K562 (cell line): ENCODE results near the gene UNC5C.

Experiments used
- CXXC5 ChIP-seq: fragments of 250-450 bp; sonication (Bioruptor Pico); IDR thresholded peaks from 2 replicates; pipeline ENCODE4 v1.8.0; 2022; ENCODE audit warnings: inconsistent platforms, mild to moderate bottlenecking, moderate library complexity
- ETS2 ChIP-seq: IDR thresholded peaks from 2 replicates; pipeline ENCODE4 v1.6.1; 2016; ENCODE audit warnings: borderline replicate concordance, missing genetic modification characterization, mild to moderate bottlenecking, moderate library complexity, missing compliant biosample characterization; ENCODE audit not compliant: poor library complexity, severe bottlenecking
- FOXM1 ChIP-seq, 2 experiments: fragments of 450-650 bp in 1 of 2; sonication (generic) in 1 of 2; formaldehyde crosslinking in 1 of 2; IDR thresholded peaks; 2 replicates each; pipeline versions ENCODE4 v1.6.1 to v1.9.0; 2017 to 2022; ENCODE audit warnings: low read depth in 2 of 2, mild to moderate bottlenecking in 2 of 2, missing genetic modification reagents in 1 of 2, moderate library complexity in 1 of 2
- NR1H2 ChIP-seq: sonication (generic); formaldehyde crosslinking; IDR thresholded peaks from 2 replicates; pipeline ENCODE4 v1.4.0; 2020; ENCODE audit warnings: mild to moderate bottlenecking, missing genetic modification reagents
- SAFB ChIP-seq: fragments of 200-400 bp; formaldehyde crosslinking; IDR thresholded peaks from 2 replicates; pipeline ENCODE4 v1.6.1; 2017; ENCODE audit warnings: low read depth, low read length, borderline replicate concordance
- TAF1 ChIP-seq: IDR thresholded peaks from 2 replicates; pipeline ENCODE4 v1.6.1; 2011; ENCODE audit warnings: mild to moderate bottlenecking, low read length, moderate library complexity; ENCODE audit not compliant: insufficient read depth, control insufficient read depth, severe bottlenecking; ENCODE audit errors: extremely low read depth
- TF ChIP-seq, protein P1 (sequence below): fragments of 250-450 bp; sonication (Bioruptor Pico); IDR thresholded peaks from 2 replicates; pipeline ENCODE4 v1.5.0; 2022; ENCODE audit warnings: mild to moderate bottlenecking
- TF ChIP-seq, protein P2 (sequence below): fragments of 250-450 bp; sonication (Bioruptor Pico); IDR thresholded peaks from 2 replicates; pipeline ENCODE4 v1.8.0; 2021; ENCODE audit warnings: mild to moderate bottlenecking, moderate library complexity
- TF ChIP-seq, protein P3 (sequence below), 3 experiments: IDR thresholded peaks in 2 of 3; conservative IDR thresholded peaks in 1 of 3; 2 replicates each; pipeline ENCODE4 v1.5.1; 2011 to 2012; ENCODE audit warnings: low read length in 3 of 3, mild to moderate bottlenecking in 3 of 3, control low read depth in 2 of 3, improper control_type of control experiment in 1 of 3, inconsistent platforms in 1 of 3, low read depth in 1 of 3, mixed read lengths in 1 of 3, moderate library complexity in 1 of 3; ENCODE audit not compliant: insufficient read depth in 2 of 3

DNA sequence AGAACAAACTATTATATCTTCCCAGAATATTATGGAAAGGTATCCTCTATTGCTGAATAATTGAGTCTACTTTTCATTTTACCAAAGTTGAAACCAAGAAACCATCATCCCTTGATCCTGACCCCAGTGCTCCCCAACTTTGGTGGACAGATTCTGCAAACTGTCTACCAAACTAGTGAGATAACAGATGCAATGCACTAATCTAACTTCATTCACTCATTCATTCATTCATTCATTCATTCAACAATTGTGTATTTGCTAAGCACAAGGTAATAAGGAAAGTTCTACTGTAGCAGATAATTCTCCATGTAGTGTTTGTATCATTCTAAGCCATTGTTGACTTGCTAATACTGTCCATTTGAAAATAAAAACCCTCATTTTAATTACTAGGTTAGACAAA, 150.6 kb downstream of the UNC5C start:
- TF ChIP-seq SAFB (no peak), NR1H2 (CRISPR knock-in tag) (no peak), CXXC5 (no peak), ETS2 (tag) (no peak), TAF1 (no peak), FOXM1 (IDR thresholded peaks at IDR 0.05; ENCODE audit: low read depth) (no peak), FOXM1 (CRISPR knock-in tag; IDR thresholded peaks at IDR 0.05; ENCODE audit: low read depth) (no peak)
- TF ChIP-seq, protein P1, sequence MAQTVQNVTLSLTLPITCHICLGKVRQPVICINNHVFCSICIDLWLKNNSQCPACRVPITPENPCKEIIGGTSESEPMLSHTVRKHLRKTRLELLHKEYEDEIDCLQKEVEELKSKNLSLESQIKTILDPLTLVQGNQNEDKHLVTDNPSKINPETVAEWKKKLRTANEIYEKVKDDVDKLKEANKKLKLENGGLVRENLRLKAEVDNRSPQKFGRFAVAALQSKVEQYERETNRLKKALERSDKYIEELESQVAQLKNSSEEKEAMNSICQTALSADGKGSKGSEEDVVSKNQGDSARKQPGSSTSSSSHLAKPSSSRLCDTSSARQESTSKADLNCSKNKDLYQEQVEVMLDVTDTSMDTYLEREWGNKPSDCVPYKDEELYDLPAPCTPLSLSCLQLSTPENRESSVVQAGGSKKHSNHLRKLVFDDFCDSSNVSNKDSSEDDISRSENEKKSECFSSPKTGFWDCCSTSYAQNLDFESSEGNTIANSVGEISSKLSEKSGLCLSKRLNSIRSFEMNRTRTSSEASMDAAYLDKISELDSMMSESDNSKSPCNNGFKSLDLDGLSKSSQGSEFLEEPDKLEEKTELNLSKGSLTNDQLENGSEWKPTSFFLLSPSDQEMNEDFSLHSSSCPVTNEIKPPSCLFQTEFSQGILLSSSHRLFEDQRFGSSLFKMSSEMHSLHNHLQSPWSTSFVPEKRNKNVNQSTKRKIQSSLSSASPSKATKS (CRISPR knock-in tag): no peak
- TF ChIP-seq, protein P2, sequence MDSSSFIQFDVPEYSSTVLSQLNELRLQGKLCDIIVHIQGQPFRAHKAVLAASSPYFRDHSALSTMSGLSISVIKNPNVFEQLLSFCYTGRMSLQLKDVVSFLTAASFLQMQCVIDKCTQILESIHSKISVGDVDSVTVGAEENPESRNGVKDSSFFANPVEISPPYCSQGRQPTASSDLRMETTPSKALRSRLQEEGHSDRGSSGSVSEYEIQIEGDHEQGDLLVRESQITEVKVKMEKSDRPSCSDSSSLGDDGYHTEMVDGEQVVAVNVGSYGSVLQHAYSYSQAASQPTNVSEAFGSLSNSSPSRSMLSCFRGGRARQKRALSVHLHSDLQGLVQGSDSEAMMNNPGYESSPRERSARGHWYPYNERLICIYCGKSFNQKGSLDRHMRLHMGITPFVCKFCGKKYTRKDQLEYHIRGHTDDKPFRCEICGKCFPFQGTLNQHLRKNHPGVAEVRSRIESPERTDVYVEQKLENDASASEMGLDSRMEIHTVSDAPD: no peak
- TF ChIP-seq, protein P3, sequence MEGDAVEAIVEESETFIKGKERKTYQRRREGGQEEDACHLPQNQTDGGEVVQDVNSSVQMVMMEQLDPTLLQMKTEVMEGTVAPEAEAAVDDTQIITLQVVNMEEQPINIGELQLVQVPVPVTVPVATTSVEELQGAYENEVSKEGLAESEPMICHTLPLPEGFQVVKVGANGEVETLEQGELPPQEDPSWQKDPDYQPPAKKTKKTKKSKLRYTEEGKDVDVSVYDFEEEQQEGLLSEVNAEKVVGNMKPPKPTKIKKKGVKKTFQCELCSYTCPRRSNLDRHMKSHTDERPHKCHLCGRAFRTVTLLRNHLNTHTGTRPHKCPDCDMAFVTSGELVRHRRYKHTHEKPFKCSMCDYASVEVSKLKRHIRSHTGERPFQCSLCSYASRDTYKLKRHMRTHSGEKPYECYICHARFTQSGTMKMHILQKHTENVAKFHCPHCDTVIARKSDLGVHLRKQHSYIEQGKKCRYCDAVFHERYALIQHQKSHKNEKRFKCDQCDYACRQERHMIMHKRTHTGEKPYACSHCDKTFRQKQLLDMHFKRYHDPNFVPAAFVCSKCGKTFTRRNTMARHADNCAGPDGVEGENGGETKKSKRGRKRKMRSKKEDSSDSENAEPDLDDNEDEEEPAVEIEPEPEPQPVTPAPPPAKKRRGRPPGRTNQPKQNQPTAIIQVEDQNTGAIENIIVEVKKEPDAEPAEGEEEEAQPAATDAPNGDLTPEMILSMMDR (IDR thresholded peaks at IDR 0.05 in 2 of 3, conservative IDR thresholded peaks at IDR 0.05 in 1 of 3; ENCODE audit: insufficient read depth in 2 of 3, low read depth in 1 of 3, low read length in 3 of 3): no peak
